H9 (cell line): Measurements from ENCODE around the gene C3orf22. TPM values are rescaled to one million over a fixed set of nuclear protein-coding genes. Genes with fewer than 3 reads are reported as not detected.

Source experiments
- DNase-seq: peaks from one replicate; pipeline ENCODE4 v3.0.0-alpha.2; 2017
- H2AFZ ChIP-seq: one replicate; pipeline ENCODE4 v1.6.1; 2013; ENCODE audit warnings: mild to moderate bottlenecking, low read length, control low read depth, moderate library complexity
- H2AK5ac ChIP-seq: 2 replicates; pipeline ENCODE4 v1.6.1; 2013; ENCODE audit warnings: low read length, control low read depth, mixed read lengths; ENCODE audit not compliant: insufficient read length
- H2BK120ac ChIP-seq: one replicate; pipeline ENCODE4 v1.6.1; 2013; ENCODE audit warnings: low read depth, mild to moderate bottlenecking, low read length, control low read depth, inconsistent platforms; ENCODE audit not compliant: poor library complexity, severe bottlenecking
- H2BK12ac ChIP-seq: 2 replicates; pipeline ENCODE4 v1.6.1; 2013; ENCODE audit warnings: low read length, control low read depth, mixed read lengths, low read depth; ENCODE audit not compliant: insufficient read length
- H2BK15ac ChIP-seq: 2 replicates; pipeline ENCODE4 v1.6.1; 2013; ENCODE audit warnings: low read depth, low read length, control low read depth
- H2BK20ac ChIP-seq: one replicate; pipeline ENCODE4 v1.6.1; 2013; ENCODE audit warnings: low read depth, mild to moderate bottlenecking, low read length, control low read depth, inconsistent platforms; ENCODE audit not compliant: poor library complexity, severe bottlenecking
- H2BK5ac ChIP-seq: 2 replicates; pipeline ENCODE4 v1.6.1; 2013; ENCODE audit warnings: low read length, control low read depth, mixed read lengths; ENCODE audit not compliant: insufficient read length
- H3K14ac ChIP-seq: 2 replicates; pipeline ENCODE4 v1.6.1; 2013; ENCODE audit warnings: low read length, control low read depth; ENCODE audit not compliant: insufficient read depth
- H3K18ac ChIP-seq: 2 replicates; pipeline ENCODE4 v1.6.1; 2013; ENCODE audit warnings: low read depth, mild to moderate bottlenecking, mixed read lengths, low read length, control low read depth; ENCODE audit not compliant: insufficient read length
- H3K23ac ChIP-seq: 2 replicates; pipeline ENCODE4 v1.6.1; 2013; ENCODE audit warnings: low read length, control low read depth, mixed read lengths, low read depth; ENCODE audit not compliant: insufficient read length
- H3K23me2 ChIP-seq: 2 replicates; pipeline ENCODE4 v1.6.1; 2013; ENCODE audit warnings: low read depth, mild to moderate bottlenecking, mixed read lengths, low read length, control low read depth; ENCODE audit not compliant: insufficient read length, poor library complexity, severe bottlenecking
- H3K27ac ChIP-seq: 2 replicates; pipeline ENCODE4 v1.5.1; 2013; ENCODE audit warnings: low read length, control low read depth, mixed read lengths, low read depth; ENCODE audit not compliant: insufficient read length
- H3K27me3 ChIP-seq: 2 replicates; pipeline ENCODE4 v1.6.1; 2013; ENCODE audit warnings: low read length, control low read depth, inconsistent platforms; ENCODE audit not compliant: insufficient read depth
- H3K4ac ChIP-seq: 2 replicates; pipeline ENCODE4 v1.6.1; 2013; ENCODE audit warnings: low read depth, mild to moderate bottlenecking, control low read depth, inconsistent platforms, low read length, moderate library complexity
- H3K4me1 ChIP-seq: 2 replicates; pipeline ENCODE4 v1.6.1; 2013; ENCODE audit warnings: low read length, control low read depth, inconsistent platforms; ENCODE audit not compliant: insufficient read depth
- H3K4me2 ChIP-seq: 2 replicates; pipeline ENCODE4 v1.6.1; 2013; ENCODE audit warnings: low read length, control low read depth, mixed read lengths; ENCODE audit not compliant: insufficient read length, insufficient read depth
- H3K56ac ChIP-seq: 2 replicates; pipeline ENCODE4 v1.6.1; 2013; ENCODE audit warnings: low read depth, mild to moderate bottlenecking, mixed read lengths, low read length, control low read depth; ENCODE audit not compliant: insufficient read length
- H3K79me1 ChIP-seq: 2 replicates; pipeline ENCODE4 v1.6.1; 2013; ENCODE audit warnings: low read depth, mild to moderate bottlenecking, moderate library complexity, low read length, control low read depth, inconsistent platforms; ENCODE audit not compliant: insufficient read depth, poor library complexity, severe bottlenecking
- H3K79me2 ChIP-seq: 2 replicates; pipeline ENCODE4 v1.6.1; 2013; ENCODE audit warnings: low read length, control low read depth, inconsistent platforms; ENCODE audit not compliant: insufficient read depth
- H3K9ac ChIP-seq: 2 replicates; pipeline ENCODE4 v1.6.1; 2013; ENCODE audit warnings: low read length, control low read depth, mixed read lengths; ENCODE audit not compliant: insufficient read length; ENCODE audit errors: extremely low read depth
- H3K9me3 ChIP-seq: one replicate; pipeline ENCODE4 v1.6.1; 2013; ENCODE audit warnings: low read depth, low read length, inconsistent platforms; ENCODE audit not compliant: control insufficient read depth
- H3T11ph ChIP-seq: one replicate; pipeline ENCODE4 v1.6.1; 2013; ENCODE audit warnings: mild to moderate bottlenecking, low read length, control low read depth, inconsistent platforms
- H4K20me1 ChIP-seq: one replicate; pipeline ENCODE4 v1.6.1; 2013; ENCODE audit not compliant: control insufficient read depth, insufficient read length, insufficient read depth
- H4K5ac ChIP-seq: 2 replicates; pipeline ENCODE4 v1.6.1; 2013; ENCODE audit warnings: low read depth, mild to moderate bottlenecking, mixed read lengths, low read length, control low read depth; ENCODE audit not compliant: insufficient read length
- H4K8ac ChIP-seq: replicated peaks from 2 replicates; pipeline ENCODE4 v1.6.1; 2013; ENCODE audit warnings: low read length, control low read depth, mixed read lengths, low read depth; ENCODE audit not compliant: insufficient read length
- H4K91ac ChIP-seq: 2 replicates; pipeline ENCODE4 v1.6.1; 2013; ENCODE audit warnings: low read depth, mild to moderate bottlenecking, moderate library complexity, mixed read lengths, low read length, control low read depth; ENCODE audit not compliant: insufficient read length
- H3K27ac Mint-ChIP-seq, 3 experiments: 2 replicates in 2 of 3; 3 replicates in 1 of 3; pipeline ENCODE4 v1.8.0; 2020 to 2021; ENCODE audit warnings: mixed read lengths in 3 of 3, mild to moderate bottlenecking in 1 of 3, moderate library complexity in 1 of 3
- H3K27me3 Mint-ChIP-seq: 2 replicates; pipeline ENCODE4 v1.8.0; 2021; ENCODE audit warnings: low read depth, mild to moderate bottlenecking, moderate library complexity, mixed read lengths
- H3K36me3 Mint-ChIP-seq, 3 experiments: 2 replicates in 2 of 3; 3 replicates in 1 of 3; pipeline ENCODE4 v1.8.0; 2020 to 2021; ENCODE audit warnings: low read depth in 3 of 3, mixed read lengths in 3 of 3; ENCODE audit not compliant: insufficient read depth in 1 of 3
- H3K4me1 Mint-ChIP-seq, 2 experiments: 2 replicates each; pipeline ENCODE4 v1.8.0; 2020; ENCODE audit warnings: mixed read lengths in 2 of 2
- H3K4me3 Mint-ChIP-seq, 2 experiments: 2 replicates in 1 of 2; 3 replicates in 1 of 2; pipeline ENCODE4 v1.8.0; 2020 to 2021; ENCODE audit warnings: mild to moderate bottlenecking in 2 of 2, mixed read lengths in 2 of 2, moderate library complexity in 1 of 2
- H3K9me3 Mint-ChIP-seq, 2 experiments: 2 replicates in 1 of 2; 3 replicates in 1 of 2; pipeline ENCODE4 v1.8.0; 2020; ENCODE audit warnings: mild to moderate bottlenecking in 2 of 2, mixed read lengths in 2 of 2, moderate library complexity in 1 of 2
- WGBS: extraction: QIAGEN DNeasy Blood & Tissue Kit; methylation state at CpG from one replicate; pipeline ENCODE4 v1.1.7; 2013; ENCODE audit warnings: missing lambda C conversion rate, low lambda C conversion rate, mixed read lengths; ENCODE audit not compliant: insufficient read length; ENCODE audit errors: extremely low coverage; 5-methylcytosine and 5-hydroxymethylcytosine counted together
- total RNA-seq: library from RNA; stranded (reverse); gene quantifications from 2 replicates; pipeline ENCODE4 v1.2.1, GENCODE V29; 2021
- TF ChIP-seq, protein P1 (sequence below): fragments of 200-600 bp; sonication (generic); conservative IDR thresholded peaks from 3 replicates; pipeline ENCODE4 v1.8.0; 2021; ENCODE audit warnings: antibody characterized with exemption, mild to moderate bottlenecking

Gene C3orf22
- total RNA-seq, 1 experiment from 2014 or later, result not detected

DNA sequence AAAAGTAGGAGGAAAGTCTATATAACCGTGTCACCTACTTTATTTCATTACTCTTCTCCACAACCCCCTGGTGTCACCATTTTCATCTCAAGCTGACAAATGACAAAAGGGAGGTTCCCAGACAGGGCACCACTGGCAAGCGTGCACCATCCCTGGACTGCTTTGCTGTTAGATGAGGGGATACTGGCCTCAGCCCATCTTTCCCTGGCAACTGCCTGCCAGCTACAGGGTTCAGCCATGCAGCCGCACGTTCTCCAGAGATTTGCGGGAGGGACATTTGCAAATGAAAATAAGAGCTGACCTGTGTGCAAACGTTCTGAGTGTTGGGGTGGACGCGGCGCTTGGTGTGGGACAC, 41.8 kb downstream of the C3orf22 start:
- peaks cover 1% of the 10 kb centered on the region for H3K27me3 Mint-ChIP-seq

More for the DNA sequence above, 41.8 kb downstream of the C3orf22 start:
- Histone ChIP-seq H3K56ac (no peak overlapping the region), H2BK20ac (no peak overlapping the region), H3K4ac (no peak overlapping the region), H3K23me2 (no peaks in the 10 kb centered on the region), H3K27me3 (no peaks in the 10 kb centered on the region), H3K18ac (no peak overlapping the region), H2BK15ac (no peak overlapping the region), H2BK120ac (no peak overlapping the region), H2AK5ac (no peak overlapping the region), H3K23ac (no peak overlapping the region), H4K91ac (no peak overlapping the region), H3K79me1 (no peaks in the 10 kb centered on the region), H3K79me2 (no peaks in the 10 kb centered on the region), H4K8ac (no peak overlapping the region), H3K27ac (no peak overlapping the region), H2BK12ac (no peak overlapping the region), H4K5ac (no peak overlapping the region), H3K9ac (no peak overlapping the region), H3K4me1 (no peaks in the 10 kb centered on the region), H3K9me3 (no peaks in the 10 kb centered on the region), H3T11ph (no peak overlapping the region), H2AFZ (no peak overlapping the region), H2BK5ac (no peak overlapping the region), H3K4me2 (no peak overlapping the region), H3K14ac (no peak overlapping the region), H4K20me1 (no peaks in the 10 kb centered on the region)
- no peaks in the 10 kb centered on the region for H3K9me3 Mint-ChIP-seq
- H3K4me3 Mint-ChIP-seq, result no peak overlapping the region
- TF ChIP-seq, protein P1, sequence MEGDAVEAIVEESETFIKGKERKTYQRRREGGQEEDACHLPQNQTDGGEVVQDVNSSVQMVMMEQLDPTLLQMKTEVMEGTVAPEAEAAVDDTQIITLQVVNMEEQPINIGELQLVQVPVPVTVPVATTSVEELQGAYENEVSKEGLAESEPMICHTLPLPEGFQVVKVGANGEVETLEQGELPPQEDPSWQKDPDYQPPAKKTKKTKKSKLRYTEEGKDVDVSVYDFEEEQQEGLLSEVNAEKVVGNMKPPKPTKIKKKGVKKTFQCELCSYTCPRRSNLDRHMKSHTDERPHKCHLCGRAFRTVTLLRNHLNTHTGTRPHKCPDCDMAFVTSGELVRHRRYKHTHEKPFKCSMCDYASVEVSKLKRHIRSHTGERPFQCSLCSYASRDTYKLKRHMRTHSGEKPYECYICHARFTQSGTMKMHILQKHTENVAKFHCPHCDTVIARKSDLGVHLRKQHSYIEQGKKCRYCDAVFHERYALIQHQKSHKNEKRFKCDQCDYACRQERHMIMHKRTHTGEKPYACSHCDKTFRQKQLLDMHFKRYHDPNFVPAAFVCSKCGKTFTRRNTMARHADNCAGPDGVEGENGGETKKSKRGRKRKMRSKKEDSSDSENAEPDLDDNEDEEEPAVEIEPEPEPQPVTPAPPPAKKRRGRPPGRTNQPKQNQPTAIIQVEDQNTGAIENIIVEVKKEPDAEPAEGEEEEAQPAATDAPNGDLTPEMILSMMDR, result no peak
- H3K4me1 Mint-ChIP-seq, result 0 out of 4 replicates have a peak, but pooled peaks cover 0 to 4% of the 10 kb centered on the region in 2 experiments
- DNase-seq, result no peak
- H3K27ac Mint-ChIP-seq, result no peak overlapping the region
- H3K36me3 Mint-ChIP-seq, result no peaks in the 10 kb centered on the region
- no CpG with 5 or more reads among the region's 9 CpGs for WGBS
